Neuron (in vitro differentiated cells): ENCODE data around the gene XRCC3.

Experiments used
- H2AFZ ChIP-seq: one replicate; pipeline ENCODE4 v1.6.1; 2013; ENCODE audit warnings: low read depth, mild to moderate bottlenecking, inconsistent platforms, low read length, moderate library complexity
- H3K27me3 ChIP-seq: one replicate; pipeline ENCODE4 v1.6.1; 2013; ENCODE audit warnings: low read length; ENCODE audit not compliant: insufficient read depth
- H3K36me3 ChIP-seq: one replicate; pipeline ENCODE4 v1.6.1; 2013; ENCODE audit warnings: low read length; ENCODE audit not compliant: insufficient read depth
- H3K4me1 ChIP-seq: one replicate; pipeline ENCODE4 v1.6.1; 2013; ENCODE audit warnings: low read length; ENCODE audit not compliant: insufficient read depth
- H3K4me3 ChIP-seq: 2 replicates; pipeline ENCODE4 v1.5.1; 2013; ENCODE audit warnings: mild to moderate bottlenecking, low read length, moderate library complexity
- H3K9me3 ChIP-seq: one replicate; pipeline ENCODE4 v1.6.1; 2013; ENCODE audit warnings: low read length

The XRCC3 gene

DNA sequence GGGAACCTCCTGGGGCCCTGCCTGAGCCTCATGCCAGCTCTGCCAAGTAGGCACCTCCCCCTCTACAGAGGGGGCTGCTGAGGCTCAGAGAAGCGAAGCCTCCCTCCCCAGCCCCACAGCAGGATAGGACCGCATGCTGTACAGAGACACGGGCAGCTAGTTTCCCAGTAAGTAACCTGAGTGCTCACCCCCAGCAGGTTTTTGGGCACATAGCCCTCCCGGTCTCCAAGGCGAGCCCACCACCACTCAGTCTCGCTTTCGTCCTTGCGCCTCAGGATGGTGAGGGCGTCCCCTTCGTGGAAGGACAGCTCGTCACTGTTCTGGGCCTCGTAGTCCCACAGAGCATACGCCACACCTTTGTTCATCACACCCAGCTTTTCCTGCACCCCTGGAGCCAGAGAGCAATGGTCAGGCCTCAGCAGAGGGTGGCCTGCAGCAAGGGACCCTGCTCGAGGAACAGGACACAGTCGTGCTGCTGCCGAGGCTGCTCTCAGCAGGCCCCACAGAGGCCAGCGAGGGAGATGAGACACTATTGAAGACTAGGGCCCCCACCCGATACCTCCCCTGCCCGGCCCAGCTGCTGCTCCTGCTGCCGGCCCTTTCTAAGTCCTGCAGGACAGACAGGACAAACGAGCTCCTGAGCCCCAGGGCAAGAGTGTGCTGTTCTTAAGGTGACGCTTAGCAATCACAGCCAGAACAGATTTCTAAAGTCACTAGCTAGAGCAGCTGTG lies 20.7 kb upstream of the XRCC3 start:
- H2AFZ ChIP-seq, result no peak overlapping the region
- H3K4me1 ChIP-seq, result no peaks in the 10 kb centered on the region
- H3K4me3 ChIP-seq, result no peak overlapping the region
- no peaks in the 10 kb centered on the region for H3K27me3 ChIP-seq
- H3K36me3 ChIP-seq, result peaks cover 16% of the 10 kb centered on the region
- H3K9me3 ChIP-seq, result no peaks in the 10 kb centered on the region

DNA sequence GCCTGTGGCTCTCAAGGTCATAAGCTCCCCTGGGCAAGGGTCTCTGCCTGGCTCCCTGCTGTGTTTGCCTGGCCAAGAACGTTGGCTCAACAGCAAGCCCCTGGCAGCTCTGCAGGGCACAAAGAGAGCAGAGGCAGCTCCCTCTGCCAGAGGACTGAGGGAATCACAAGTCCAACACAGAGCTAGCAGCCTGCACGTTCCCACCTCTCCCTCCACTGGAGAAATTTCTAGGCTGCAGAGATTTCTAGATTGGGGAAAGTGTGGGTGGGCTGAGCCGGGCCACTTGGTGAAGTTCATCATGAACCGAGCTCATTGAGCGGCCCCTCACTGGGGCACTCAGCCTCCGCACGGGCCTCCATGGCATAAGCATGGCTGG lies 20.2 kb upstream of the XRCC3 start:
- Histone ChIP-seq H3K9me3 (no peaks in the 10 kb centered on the region), H3K4me3 (no peak overlapping the region), H3K36me3 (peaks cover 20% of the 10 kb centered on the region), H3K27me3 (no peaks in the 10 kb centered on the region), H2AFZ (no peak overlapping the region), H3K4me1 (no peaks in the 10 kb centered on the region)

DNA sequence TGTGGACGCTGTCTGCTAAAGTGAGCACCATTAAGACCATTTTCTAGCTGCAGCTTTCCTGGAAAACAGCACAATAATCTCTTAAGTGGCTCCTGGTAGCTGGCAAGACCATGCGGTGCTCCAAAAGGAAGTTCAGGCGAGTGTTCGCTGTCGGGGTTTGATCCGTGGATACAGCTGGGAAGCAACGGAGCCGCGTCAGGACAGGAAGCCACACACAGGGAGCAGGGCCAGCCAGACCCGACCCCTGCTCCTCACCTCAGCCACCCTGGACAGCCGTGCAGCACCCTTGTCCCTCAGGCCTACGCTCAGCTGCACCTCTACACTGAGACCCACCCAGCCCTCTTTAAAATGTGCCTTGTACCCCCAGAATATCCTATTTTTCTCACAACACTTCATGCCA lies 19.8 kb upstream of the XRCC3 start:
- Histone ChIP-seq H3K36me3 (peaks cover 21% of the 10 kb centered on the region), H3K9me3 (no peaks in the 10 kb centered on the region), H2AFZ (no peak overlapping the region), H3K27me3 (no peaks in the 10 kb centered on the region), H3K4me1 (no peaks in the 10 kb centered on the region), H3K4me3 (no peak overlapping the region)

DNA sequence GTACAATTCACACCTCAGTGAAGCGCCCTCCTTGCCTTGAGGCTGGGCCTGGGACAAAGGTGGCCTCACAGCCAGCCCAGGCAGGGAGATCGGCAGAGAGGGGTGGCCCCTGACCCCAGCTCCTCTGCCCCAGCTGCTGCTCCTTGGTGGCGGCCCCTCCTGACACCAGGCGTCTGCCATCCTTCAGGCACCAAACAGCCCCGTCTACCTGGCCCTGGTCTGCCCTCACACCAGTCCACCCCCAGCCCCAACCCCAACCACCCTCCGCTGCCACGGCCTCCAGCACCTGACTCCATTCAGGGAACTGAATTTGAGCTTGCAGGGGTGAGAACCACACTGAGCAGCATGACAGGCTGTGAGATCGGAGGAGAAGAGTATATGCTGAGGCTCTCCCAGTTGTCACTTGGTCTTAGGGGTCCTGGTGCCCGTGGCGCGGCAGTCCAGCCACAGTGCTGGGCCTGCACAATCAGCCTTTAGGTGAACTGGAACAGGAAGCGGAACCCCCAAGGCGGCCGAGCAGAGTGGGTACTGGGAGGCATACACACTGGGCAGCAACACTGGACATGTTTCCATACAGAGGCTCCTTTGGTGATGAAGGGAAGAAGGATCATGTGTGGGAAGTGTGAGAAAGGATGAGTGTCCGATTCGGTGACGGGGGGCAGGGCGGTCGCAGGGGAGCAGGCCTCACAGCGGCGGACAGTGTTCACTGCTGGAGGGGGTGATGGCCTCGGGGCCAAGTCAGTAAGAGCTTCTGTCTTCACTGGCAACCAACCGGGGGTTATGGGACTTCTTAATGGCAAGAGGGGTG lies 19.0 kb upstream of the XRCC3 start:
- no peaks in the 10 kb centered on the region for H3K9me3 ChIP-seq
- no peak overlapping the region for H3K4me3 ChIP-seq
- H2AFZ ChIP-seq, result no peak overlapping the region
- H3K27me3 ChIP-seq, result no peaks in the 10 kb centered on the region
- no peaks in the 10 kb centered on the region for H3K4me1 ChIP-seq
- peaks cover 27% of the 10 kb centered on the region for H3K36me3 ChIP-seq

DNA sequence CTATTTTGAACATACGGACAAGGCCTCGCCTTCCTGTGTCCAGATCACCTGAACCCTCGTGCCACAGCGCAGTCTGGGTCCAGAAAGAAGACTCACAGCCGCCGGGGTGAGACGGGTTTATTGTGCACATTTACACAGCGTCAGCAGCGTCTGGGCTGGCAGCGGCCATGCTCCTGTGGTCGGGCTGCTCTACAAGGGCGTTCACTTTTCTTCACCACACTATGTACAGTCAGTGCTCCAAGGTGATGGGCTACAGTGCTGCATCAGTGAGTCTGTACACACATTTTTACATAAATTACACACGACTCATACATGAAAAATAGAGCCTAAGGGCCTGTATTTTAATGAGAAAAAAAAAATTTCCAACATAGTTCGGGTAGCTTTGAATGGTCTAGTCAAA lies 18.4 kb upstream of the XRCC3 start:
- Histone ChIP-seq H3K9me3 (no peaks in the 10 kb centered on the region), H2AFZ (no peak overlapping the region), H3K36me3 (peaks cover 34% of the 10 kb centered on the region), H3K27me3 (no peaks in the 10 kb centered on the region), H3K4me1 (no peaks in the 10 kb centered on the region), H3K4me3 (no peak overlapping the region)

DNA sequence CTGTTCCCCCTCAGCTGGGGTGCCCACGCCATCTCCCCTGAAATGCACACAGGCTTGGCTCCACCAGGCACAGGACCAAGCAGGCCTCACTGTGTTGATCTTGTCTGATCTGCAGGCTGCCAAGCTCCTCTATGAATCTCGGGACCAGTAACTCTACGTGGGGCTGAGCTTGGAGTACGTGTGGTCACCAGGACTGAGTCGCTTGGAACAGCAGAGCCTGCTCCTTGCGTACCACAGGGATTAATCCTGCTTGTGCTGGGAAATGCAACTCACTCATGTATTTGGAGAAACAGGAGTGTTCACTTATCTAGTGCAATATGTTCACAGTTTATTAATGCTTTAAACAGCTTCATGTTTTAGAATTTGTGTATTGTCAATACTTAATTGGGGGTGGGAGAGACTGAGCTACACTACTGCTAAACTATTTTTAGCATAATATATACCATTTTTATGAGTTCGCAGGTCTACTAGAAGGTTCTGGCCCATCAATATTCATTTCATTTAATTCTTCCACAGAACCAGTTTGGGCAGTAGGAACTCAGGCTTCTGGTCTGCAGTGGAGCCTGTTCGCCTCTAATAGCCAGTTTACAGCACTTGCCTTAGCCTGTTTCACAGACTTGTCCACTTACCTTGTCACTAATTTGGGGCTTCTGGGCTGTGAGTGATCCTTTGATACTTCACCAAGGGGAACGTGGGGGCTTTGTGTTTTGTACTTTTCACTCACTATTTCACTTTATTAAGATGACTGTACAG lies 17.8 kb upstream of the XRCC3 start:
- no peaks in the 10 kb centered on the region for H3K4me1 ChIP-seq
- H3K9me3 ChIP-seq, result no peaks in the 10 kb centered on the region
- H3K36me3 ChIP-seq, result peaks cover 39% of the 10 kb centered on the region
- H3K4me3 ChIP-seq, result no peak overlapping the region
- H2AFZ ChIP-seq, result no peak overlapping the region
- H3K27me3 ChIP-seq, result no peaks in the 10 kb centered on the region

DNA sequence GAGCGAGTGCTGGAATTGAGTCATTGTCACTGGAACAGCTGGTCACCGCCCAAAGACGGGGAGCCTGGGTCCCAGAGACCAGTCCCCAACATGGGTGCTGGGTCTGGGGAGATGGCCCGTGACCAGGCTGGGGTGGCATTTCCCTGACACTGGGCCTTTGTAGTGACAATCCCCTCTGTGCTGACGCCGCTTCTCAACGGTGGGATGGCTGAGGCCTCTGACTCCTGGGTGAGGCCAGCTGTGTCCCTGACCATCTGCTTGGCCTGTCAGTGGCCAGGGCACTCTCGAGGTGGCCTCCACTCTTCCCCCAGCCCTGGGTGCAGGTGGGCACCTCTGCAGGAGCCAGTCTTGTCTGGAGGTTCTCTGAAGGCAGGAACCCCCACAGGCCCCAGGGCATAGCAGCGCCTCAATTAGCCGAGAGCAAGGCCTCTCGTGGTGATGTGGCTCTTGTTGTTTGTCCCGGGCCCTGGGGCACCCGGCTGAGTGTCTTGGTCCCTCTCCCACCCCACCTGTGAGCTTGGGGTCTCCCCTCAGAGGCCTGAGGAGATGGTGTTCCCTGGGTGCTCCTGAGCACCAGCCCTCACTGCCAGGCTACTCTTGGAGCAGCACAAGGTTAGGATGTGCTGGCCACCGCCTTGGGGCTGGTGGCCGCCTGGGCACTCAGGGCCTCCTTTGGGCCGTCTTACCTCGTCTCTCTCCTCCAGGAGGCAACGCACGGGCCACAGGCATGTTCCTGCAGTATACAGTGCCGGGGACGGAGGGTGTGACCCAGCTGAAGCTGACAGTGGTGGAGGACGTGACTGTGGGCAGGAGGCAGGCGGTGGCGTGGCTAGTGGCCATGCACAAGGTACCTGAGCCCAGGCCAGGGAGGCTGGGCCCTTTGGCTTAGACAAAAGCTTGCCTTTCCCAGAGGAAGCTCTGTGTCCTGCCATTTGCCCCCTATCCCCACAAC lies 16.9 kb upstream of the XRCC3 start:
- peaks cover 45% of the 10 kb centered on the region for H3K36me3 ChIP-seq

DNA sequence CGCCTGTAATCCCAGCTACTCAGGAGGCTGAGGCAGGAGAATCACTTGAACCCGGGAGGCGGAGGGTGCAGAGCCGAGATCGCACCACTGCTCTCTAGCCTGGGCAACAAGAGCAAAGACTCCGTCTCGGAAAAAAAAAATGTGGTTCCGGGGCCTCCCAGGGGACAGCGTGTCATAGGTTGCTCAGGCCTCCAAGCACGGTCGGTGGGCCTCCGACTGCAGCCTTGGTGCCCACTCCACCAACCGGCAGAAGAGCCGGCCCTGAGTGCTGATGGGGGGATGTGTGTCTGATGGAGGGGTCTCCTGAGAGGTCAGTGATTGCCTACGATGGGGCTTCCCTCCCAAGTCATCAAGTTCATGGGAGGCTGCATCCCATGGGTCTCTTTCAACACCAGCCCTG lies 16.2 kb upstream of the XRCC3 start:
- H2AFZ ChIP-seq, result no peak overlapping the region
- H3K9me3 ChIP-seq, result no peaks in the 10 kb centered on the region
- H3K4me1 ChIP-seq, result no peaks in the 10 kb centered on the region
- H3K36me3 ChIP-seq, result peaks cover 45% of the 10 kb centered on the region
- no peaks in the 10 kb centered on the region for H3K27me3 ChIP-seq
- H3K4me3 ChIP-seq, result no peak overlapping the region

More for the DNA sequence above, 16.9 kb upstream of the XRCC3 start:
- H3K4me1 ChIP-seq, result no peaks in the 10 kb centered on the region
- no peaks in the 10 kb centered on the region for H3K27me3 ChIP-seq
- no peak overlapping the region for H2AFZ ChIP-seq
- H3K4me3 ChIP-seq, result no peak overlapping the region
- no peaks in the 10 kb centered on the region for H3K9me3 ChIP-seq

DNA sequence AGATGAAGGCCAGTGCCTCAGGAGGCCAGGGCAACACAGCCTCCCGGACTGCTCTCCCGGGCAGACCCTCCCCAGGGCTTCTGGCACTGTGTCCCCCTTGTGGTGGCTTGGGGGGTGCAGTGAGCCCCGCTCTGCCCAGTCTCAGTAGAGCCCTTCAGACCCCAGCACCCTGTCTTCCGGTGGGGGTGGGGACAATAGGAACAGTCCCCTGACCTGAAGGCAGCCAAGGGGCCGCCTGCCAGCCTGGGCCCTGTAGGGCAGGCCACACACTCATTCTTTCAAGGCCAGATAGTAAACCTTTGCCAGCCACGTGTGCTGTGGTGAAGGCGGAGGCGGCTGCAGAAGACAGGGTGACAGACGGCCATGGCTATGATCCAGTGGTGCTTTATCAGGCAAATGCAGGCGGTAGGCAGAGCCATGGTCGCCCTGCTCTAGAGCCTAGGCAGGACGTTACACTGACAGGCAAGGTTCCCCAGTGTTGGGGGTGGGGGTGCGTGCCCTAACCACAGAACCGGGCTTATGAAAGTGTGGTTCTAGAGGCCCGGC lies 15.3 kb upstream of the XRCC3 start:
- H3K9me3 ChIP-seq, result no peaks in the 10 kb centered on the region
- no peak overlapping the region for H2AFZ ChIP-seq
- no peaks in the 10 kb centered on the region for H3K4me1 ChIP-seq
- H3K36me3 ChIP-seq, result peaks cover 49% of the 10 kb centered on the region
- H3K4me3 ChIP-seq, result no peak overlapping the region
- H3K27me3 ChIP-seq, result no peaks in the 10 kb centered on the region

DNA sequence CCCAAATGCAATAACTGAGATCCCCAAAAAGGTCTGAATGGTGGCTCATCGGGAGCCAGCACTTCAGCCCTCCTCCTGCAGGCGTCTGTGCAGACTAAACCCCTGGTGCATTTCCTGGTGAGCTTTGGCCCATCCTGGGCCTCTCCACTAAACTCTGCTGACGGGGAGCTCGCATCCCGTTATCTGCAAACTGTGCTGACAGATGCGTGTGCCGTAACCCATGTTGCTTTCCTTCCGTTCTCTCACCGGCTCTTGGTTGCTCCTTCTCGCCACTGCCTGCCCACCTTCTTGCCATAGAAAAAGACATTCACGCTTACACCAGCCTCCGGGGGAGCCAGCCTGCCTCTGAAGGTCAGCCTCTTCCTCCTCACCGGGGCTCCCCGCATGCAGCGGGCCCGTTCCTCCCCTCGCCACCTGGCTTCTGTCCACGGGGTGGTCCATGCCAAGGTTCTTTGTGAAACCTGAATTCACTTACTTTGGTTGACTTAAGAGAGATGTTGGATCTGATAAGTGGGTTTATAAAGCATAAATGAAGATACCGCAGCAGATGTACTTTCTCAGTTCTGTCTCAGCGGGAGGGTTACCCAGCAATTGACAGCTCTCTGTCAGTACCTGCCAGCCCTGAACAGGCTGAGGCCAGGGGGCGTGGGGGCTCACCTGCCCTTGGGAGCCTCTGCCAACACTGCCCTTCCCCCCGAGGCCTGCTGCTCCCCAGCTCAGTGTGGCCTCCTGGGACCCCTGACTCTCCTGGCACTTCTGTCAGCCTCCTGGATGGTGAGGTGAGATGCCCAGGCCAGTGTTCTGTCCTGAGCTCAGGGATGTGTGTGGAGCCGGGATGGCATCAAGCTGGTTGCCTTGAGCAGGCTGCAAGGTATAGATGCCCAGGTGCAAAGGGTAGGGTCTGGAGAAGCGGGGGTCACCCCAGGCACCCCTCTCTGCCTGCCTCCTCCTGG lies 14.5 kb upstream of the XRCC3 start:
- H3K4me3 ChIP-seq, result no peak overlapping the region
- no peak overlapping the region for H2AFZ ChIP-seq
- H3K4me1 ChIP-seq, result no peaks in the 10 kb centered on the region
- H3K36me3 ChIP-seq, result peaks cover 54% of the 10 kb centered on the region
- H3K9me3 ChIP-seq, result no peaks in the 10 kb centered on the region
- no peaks in the 10 kb centered on the region for H3K27me3 ChIP-seq

DNA sequence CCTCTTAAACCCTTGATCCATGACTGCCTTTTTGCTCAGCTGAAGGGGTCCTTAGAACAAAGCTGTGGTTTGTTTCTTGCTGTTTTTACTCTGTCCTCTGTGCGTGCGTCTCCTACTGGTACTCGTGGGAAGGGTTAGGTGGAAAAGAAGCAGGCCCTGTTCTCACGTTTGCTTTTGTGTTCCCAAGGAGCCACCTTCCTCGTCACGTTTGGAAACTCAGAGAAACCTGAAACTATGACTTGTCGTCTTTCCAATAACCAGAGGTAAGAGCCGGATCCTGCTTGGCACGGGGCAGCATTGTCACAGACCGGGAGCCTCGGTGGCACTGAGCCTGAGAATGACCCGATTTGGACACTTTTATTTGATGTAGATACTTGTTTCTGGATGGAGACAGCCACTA lies 13.5 kb upstream of the XRCC3 start:
- H3K36me3 ChIP-seq, result peaks cover 54% of the 10 kb centered on the region
- no peaks in the 10 kb centered on the region for H3K4me1 ChIP-seq
- H2AFZ ChIP-seq, result no peak overlapping the region
- no peak overlapping the region for H3K4me3 ChIP-seq
- no peaks in the 10 kb centered on the region for H3K27me3 ChIP-seq
- H3K9me3 ChIP-seq, result no peaks in the 10 kb centered on the region
